D721Med (cell line): ENCODE results near the gene SORBS1.

ENCODE experiments used
- DNase-seq: peaks from one replicate; pipeline ENCODE4 v3.0.0; 2011; ENCODE audit warnings: low spot score; ENCODE audit not compliant: insufficient read length
- FAIRE-seq: peaks from 2 replicates; lab custom pipeline; 2011; peaks lifted over from hg19 to GRCh38; lab: Jason Lieb, UNC
- TF ChIP-seq, protein P1 (sequence below): IDR thresholded peaks from 2 replicates; pipeline ENCODE4 v1.5.1; 2012; ENCODE audit warnings: mild to moderate bottlenecking, control low read depth; ENCODE audit not compliant: insufficient read depth; ENCODE audit errors: missing control alignments

The SORBS1 gene

DNA sequence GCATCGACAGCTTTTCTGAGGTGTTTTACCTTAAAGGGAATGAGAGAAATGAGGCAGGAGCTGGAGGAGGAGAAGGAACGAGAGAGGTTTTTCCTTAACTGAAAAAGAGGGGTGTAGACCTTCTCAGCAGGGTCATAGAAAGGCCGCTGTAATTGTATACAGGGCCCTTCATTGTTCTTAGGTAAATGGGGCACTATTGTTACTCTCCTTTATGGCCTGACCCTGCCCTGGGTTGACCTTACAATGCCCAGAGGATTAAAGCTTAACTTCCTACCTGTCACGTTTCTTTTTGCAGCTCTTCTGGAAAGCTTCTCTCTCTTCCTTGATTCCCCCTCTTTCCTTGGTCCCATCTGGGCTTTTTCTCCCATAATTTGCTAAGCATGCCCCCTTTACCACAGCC lies 256.7 kb downstream of the SORBS1 start:
- FAIRE-seq (no peak), DNase-seq (no peak)
- TF ChIP-seq, protein P1, sequence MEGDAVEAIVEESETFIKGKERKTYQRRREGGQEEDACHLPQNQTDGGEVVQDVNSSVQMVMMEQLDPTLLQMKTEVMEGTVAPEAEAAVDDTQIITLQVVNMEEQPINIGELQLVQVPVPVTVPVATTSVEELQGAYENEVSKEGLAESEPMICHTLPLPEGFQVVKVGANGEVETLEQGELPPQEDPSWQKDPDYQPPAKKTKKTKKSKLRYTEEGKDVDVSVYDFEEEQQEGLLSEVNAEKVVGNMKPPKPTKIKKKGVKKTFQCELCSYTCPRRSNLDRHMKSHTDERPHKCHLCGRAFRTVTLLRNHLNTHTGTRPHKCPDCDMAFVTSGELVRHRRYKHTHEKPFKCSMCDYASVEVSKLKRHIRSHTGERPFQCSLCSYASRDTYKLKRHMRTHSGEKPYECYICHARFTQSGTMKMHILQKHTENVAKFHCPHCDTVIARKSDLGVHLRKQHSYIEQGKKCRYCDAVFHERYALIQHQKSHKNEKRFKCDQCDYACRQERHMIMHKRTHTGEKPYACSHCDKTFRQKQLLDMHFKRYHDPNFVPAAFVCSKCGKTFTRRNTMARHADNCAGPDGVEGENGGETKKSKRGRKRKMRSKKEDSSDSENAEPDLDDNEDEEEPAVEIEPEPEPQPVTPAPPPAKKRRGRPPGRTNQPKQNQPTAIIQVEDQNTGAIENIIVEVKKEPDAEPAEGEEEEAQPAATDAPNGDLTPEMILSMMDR: no peak

DNA sequence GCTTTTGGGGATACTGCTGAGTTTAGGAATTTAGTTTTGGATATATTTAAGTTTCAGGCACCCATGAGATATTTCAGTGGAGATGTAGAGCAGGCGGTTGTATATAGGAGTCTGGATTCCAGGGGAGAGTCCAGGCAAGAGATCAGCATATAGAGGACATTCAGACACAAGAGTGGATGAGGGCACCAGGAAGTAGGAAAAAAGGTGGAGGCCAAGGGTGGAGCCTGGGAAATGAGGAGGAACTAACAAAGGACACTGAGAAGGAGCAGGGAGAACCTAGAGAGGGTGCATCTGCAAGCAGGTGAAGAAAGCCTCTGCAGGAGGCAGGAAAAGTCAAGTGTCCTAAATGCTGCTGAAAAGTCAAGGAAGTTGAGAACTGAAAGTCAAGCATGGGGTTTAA lies 257.2 kb downstream of the SORBS1 start:
- TF ChIP-seq, protein P1: no peak
- FAIRE-seq: no peak
- DNase-seq: no peak

DNA sequence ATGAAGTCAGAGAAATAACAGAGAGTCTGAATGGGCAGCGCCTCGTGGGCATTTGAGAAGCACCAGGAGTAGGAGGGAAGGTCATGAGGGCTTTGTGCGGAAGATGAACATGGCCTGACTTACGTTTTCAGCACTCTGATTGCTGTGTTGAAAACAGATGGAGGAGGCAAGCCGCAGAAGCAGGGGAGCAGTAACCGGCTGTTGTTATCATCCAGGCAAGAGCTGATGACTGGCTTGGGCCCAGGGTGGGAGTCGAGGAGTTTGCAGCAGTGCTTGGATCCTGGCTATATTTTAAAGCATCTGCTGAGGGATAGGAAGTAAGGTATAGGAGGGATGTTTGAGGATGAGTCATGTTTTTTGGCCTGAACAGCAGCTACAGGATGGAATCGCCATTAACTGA lies 257.6 kb downstream of the SORBS1 start:
- FAIRE-seq (no peak), DNase-seq (no peak)
- TF ChIP-seq, protein P1: no peak

DNA sequence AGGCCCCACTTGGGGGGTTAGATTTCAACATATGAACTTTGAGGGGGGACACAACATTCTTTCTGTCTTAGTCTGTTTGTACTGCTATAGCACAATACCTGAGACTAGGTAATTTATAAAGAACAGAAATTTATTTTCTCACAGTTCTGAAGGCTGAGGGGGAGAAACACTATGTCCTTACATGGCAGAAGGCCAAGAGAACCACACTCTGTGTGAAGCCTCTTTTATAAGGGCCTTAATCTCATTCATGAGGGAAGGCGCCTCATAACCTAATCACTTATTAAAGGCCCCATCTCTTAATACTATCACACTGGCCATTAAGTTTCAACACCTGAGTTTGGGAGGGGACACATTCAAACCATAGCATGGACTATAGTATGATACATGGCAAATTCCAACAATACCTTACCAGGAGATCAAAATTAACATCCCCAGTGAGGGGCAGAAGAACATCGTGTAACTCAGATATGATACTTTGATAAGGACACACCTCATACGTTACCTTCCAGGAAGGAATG lies 261.1 kb downstream of the SORBS1 start:
- DNase-seq (no peak), FAIRE-seq (no peak)
- TF ChIP-seq, protein P1: no peak

- DNase-seq (no peak), FAIRE-seq (no peak)
- TF ChIP-seq, protein P1: no peak
Measured at GRCh38 chr10:95297402-95297801, 263.8 kb downstream of the SORBS1 start.

- DNase-seq (no peak), FAIRE-seq (no peak)
- TF ChIP-seq, protein P1: no peak
Measured at GRCh38 chr10:95296764-95297163, 264.4 kb downstream of the SORBS1 start.

GRCh38 chr10:95295031-95295755 lies 266.0 kb downstream of the SORBS1 start:
- DNase-seq: no peak
- TF ChIP-seq, protein P1: no peak
- FAIRE-seq: no peak
